Measurements from ENCODE around the gene GNPDA1.

Gene GNPDA1

GRCh38 chr5:141954194-141954593 lies 58.6 kb downstream of the GNPDA1 start:
- no peak for DNase-seq (ENCODE audit: low spot score)

GRCh38 chr5:141952020-141952419 lies 60.8 kb downstream of the GNPDA1 start:
- no peak for DNase-seq (ENCODE audit: low spot score)

- DNase-seq (ENCODE audit: low spot score) = no peak
Measured at GRCh38 chr5:141951332-141951781, 61.5 kb downstream of the GNPDA1 start.
